ENCODE measurements around the gene C6orf132.
"Not testable (repeated sequence)": the region's sequence is repeated elsewhere in the genome, so short reads cannot be mapped to it uniquely, and the experiment has no call there.

C6orf132 gene

GRCh38 chr6:42142118-42142835, at the start of gene C6orf132:
Gene C6orf132, minus strand, starts transcription at chr6:42142620. Its CDS starts 176 bp downstream, at chr6:42142444.
- DNase-seq (ENCODE audit: low read depth in 3 of 3, low spot score in 1 of 3), result no peak

- DNase-seq (ENCODE audit: low read depth in 3 of 3, low spot score in 1 of 3), result no peak
Measured at GRCh38 chr6:42190554-42191183, 48.2 kb upstream of the C6orf132 start.

GRCh38 chr6:42188406-42188805, 46.0 kb upstream of the C6orf132 start:
- DNase-seq (ENCODE audit: low read depth in 3 of 3, low spot score in 1 of 3), result no peak

GRCh38 chr6:42185597-42185996, 43.2 kb upstream of the C6orf132 start:
- no peak for DNase-seq (ENCODE audit: low read depth in 3 of 3, low spot score in 1 of 3)

GRCh38 chr6:42184475-42184874, 42.1 kb upstream of the C6orf132 start:
- DNase-seq (ENCODE audit: low read depth in 3 of 3, low spot score in 1 of 3), result no peak

GRCh38 chr6:42182101-42182500, 39.7 kb upstream of the C6orf132 start:
- no peak for DNase-seq (ENCODE audit: low read depth in 3 of 3, low spot score in 1 of 3)

GRCh38 chr6:42179945-42180313, 37.5 kb upstream of the C6orf132 start:
- no peak for DNase-seq (ENCODE audit: low read depth in 3 of 3, low spot score in 1 of 3)

GRCh38 chr6:42179261-42179944, 37.0 kb upstream of the C6orf132 start:
- no peak for DNase-seq (ENCODE audit: low read depth in 3 of 3, low spot score in 1 of 3)

- no peak for DNase-seq (ENCODE audit: low read depth in 3 of 3, low spot score in 1 of 3)
Measured at GRCh38 chr6:42177514-42178364, 35.3 kb upstream of the C6orf132 start.

GRCh38 chr6:42176981-42177380, 34.6 kb upstream of the C6orf132 start:
- no peak for DNase-seq (ENCODE audit: low read depth in 3 of 3, low spot score in 1 of 3)

GRCh38 chr6:42175860-42176259, 33.4 kb upstream of the C6orf132 start:
- DNase-seq (ENCODE audit: low read depth in 3 of 3, low spot score in 1 of 3), result no peak

- no peak for DNase-seq (ENCODE audit: low read depth in 3 of 3, low spot score in 1 of 3)
Measured at GRCh38 chr6:42173101-42173500, 30.7 kb upstream of the C6orf132 start, which contains the start of gene GUCA1A. Gene GUCA1A, plus strand, starts transcription at chr6:42173364. Its CDS starts 250 bp downstream, at chr6:42173614.

GRCh38 chr6:42171813-42172581, 29.6 kb upstream of the C6orf132 start:
- no peak for DNase-seq (ENCODE audit: low read depth in 3 of 3, low spot score in 1 of 3)

GRCh38 chr6:42169780-42170179, 27.4 kb upstream of the C6orf132 start:
- DNase-seq (ENCODE audit: low read depth in 3 of 3, low spot score in 1 of 3), result not testable (repeated sequence)

GRCh38 chr6:42168650-42169049, 26.2 kb upstream of the C6orf132 start:
- DNase-seq (ENCODE audit: low read depth in 3 of 3, low spot score in 1 of 3), result no peak

GRCh38 chr6:42166444-42167141, 24.2 kb upstream of the C6orf132 start:
- DNase-seq (ENCODE audit: low read depth in 3 of 3, low spot score in 1 of 3), result peak; percentile 38 to 66 (median 62)

- no peak for DNase-seq (ENCODE audit: low read depth in 3 of 3, low spot score in 1 of 3)
Measured at GRCh38 chr6:42165016-42165415, 22.6 kb upstream of the C6orf132 start.

- no peak for DNase-seq (ENCODE audit: low read depth in 3 of 3, low spot score in 1 of 3)
Measured at GRCh38 chr6:42163981-42164380, 21.6 kb upstream of the C6orf132 start.

GRCh38 chr6:42162812-42163211, 20.4 kb upstream of the C6orf132 start:
- no peak for DNase-seq (ENCODE audit: low read depth in 3 of 3, low spot score in 1 of 3)

- no peak for DNase-seq (ENCODE audit: low read depth in 3 of 3, low spot score in 1 of 3)
Measured at GRCh38 chr6:42162384-42162783, 20.0 kb upstream of the C6orf132 start.
